ENCODE data around the gene SDK2. TPM values are rescaled to one million over a fixed set of nuclear protein-coding genes. Genes with fewer than 3 reads are reported as not detected.

The SDK2 gene
- polyA plus RNA-seq, 4 donors = 8.9 to 9.8 (median 8.9) TPM

GRCh38 chr17:73435412-73435811 is 208.8 kb downstream of the SDK2 start:
- no peak for DNase-seq (ENCODE audit: low read depth in 4 of 4, low spot score in 3 of 4)

GRCh38 chr17:73434154-73434553 is 210.1 kb downstream of the SDK2 start:
- DNase-seq (ENCODE audit: low read depth in 4 of 4, low spot score in 3 of 4) = no peak

GRCh38 chr17:73433501-73433900 is 210.7 kb downstream of the SDK2 start:
- DNase-seq (ENCODE audit: low read depth in 4 of 4, low spot score in 3 of 4) = no peak

- no peak for DNase-seq (ENCODE audit: low read depth in 4 of 4, low spot score in 3 of 4)
Observed at GRCh38 chr17:73432624-73433190, 211.5 kb downstream of the SDK2 start.

GRCh38 chr17:73431401-73432205 is 212.6 kb downstream of the SDK2 start:
- no peak for DNase-seq (ENCODE audit: low read depth in 4 of 4, low spot score in 3 of 4)

- no peak for DNase-seq (ENCODE audit: low read depth in 4 of 4, low spot score in 3 of 4)
Observed at GRCh38 chr17:73430848-73431247, 213.4 kb downstream of the SDK2 start.

- no peak for DNase-seq (ENCODE audit: low read depth in 4 of 4, low spot score in 3 of 4)
Observed at GRCh38 chr17:73430165-73430680, 214.0 kb downstream of the SDK2 start.

GRCh38 chr17:73429440-73430164 is 214.6 kb downstream of the SDK2 start:
- peak; percentile 59 to 75 (median 72) for DNase-seq (ENCODE audit: low read depth in 4 of 4, low spot score in 3 of 4)

GRCh38 chr17:73427198-73427597 is 217.0 kb downstream of the SDK2 start:
- DNase-seq (ENCODE audit: low read depth in 4 of 4, low spot score in 3 of 4) = no peak

GRCh38 chr17:73424571-73424970 is 219.7 kb downstream of the SDK2 start:
- DNase-seq (ENCODE audit: low read depth in 4 of 4, low spot score in 3 of 4) = no peak

GRCh38 chr17:73423806-73424205 is 220.4 kb downstream of the SDK2 start:
- DNase-seq (ENCODE audit: low read depth in 4 of 4, low spot score in 3 of 4) = no peak

GRCh38 chr17:73423159-73423715 is 221.0 kb downstream of the SDK2 start:
- no peak for DNase-seq (ENCODE audit: low read depth in 4 of 4, low spot score in 3 of 4)

- DNase-seq (ENCODE audit: low read depth in 4 of 4, low spot score in 3 of 4) = no peak
Observed at GRCh38 chr17:73422121-73422520, 222.1 kb downstream of the SDK2 start.

GRCh38 chr17:73420897-73421296 is 223.3 kb downstream of the SDK2 start:
- DNase-seq (ENCODE audit: low read depth in 4 of 4, low spot score in 3 of 4) = no peak

- DNase-seq (ENCODE audit: low read depth in 4 of 4, low spot score in 3 of 4) = peak in 1 of 4 donors; percentile 56
Observed at GRCh38 chr17:73419881-73420280, 224.4 kb downstream of the SDK2 start.

- no peak for DNase-seq (ENCODE audit: low read depth in 4 of 4, low spot score in 3 of 4)
Observed at GRCh38 chr17:73419051-73419450, 225.2 kb downstream of the SDK2 start.

- no peak for DNase-seq (ENCODE audit: low read depth in 4 of 4, low spot score in 3 of 4)
Observed at GRCh38 chr17:73415782-73416181, 228.5 kb downstream of the SDK2 start.

- no peak for DNase-seq (ENCODE audit: low read depth in 4 of 4, low spot score in 3 of 4)
Observed at GRCh38 chr17:73414171-73414955, 229.9 kb downstream of the SDK2 start.

- DNase-seq (ENCODE audit: low read depth in 4 of 4, low spot score in 3 of 4) = no peak
Observed at GRCh38 chr17:73412914-73413313, 231.3 kb downstream of the SDK2 start.

- no peak for DNase-seq (ENCODE audit: low read depth in 4 of 4, low spot score in 3 of 4)
Observed at GRCh38 chr17:73411313-73411747, 232.9 kb downstream of the SDK2 start.
